ENCODE measurements around the gene RGL1. TPM values are rescaled to one million over a fixed set of nuclear protein-coding genes. Genes with fewer than 3 reads are reported as not detected.
A peak's percentile ranks its signal among the peaks of the same experiment; 100 is the strongest.

Gene RGL1
- total and polyA plus RNA-seq, 7 donors, result 8.3 to 42.1 (median 23.8) TPM

DNA sequence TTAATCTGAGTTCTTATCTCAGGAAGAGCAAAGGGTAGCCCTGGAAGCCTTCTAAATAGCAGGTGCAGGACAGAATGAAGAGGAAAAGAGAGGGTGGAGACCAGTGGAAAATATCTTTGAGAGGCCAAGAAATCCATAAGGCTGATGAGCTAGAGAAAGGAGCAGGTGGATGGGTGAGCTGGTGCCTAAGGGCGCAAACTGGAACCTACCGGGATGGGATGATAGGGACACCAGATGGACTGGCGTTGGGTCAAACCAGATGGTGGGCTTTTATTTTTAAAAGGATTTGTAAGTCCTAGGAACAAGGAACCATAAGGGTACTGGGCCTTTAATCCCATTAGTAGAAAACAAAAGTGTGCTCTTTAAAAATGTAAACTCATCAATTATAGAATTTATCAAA lies 59.7 kb downstream of the RGL1 start:
- no peaks in the 10 kb centered on the region for H3K9me3 ChIP-seq
- 94 to 96% methylated on average over 3 of the region's 3 CpGs for WGBS, 2 donors
- TF ChIP-seq EP300 (IDR thresholded peaks at IDR 0.05), result no peak
- peaks cover 0 to 6% (median 2%) of the 10 kb centered on the region in 4 donors for H3K4me1 ChIP-seq
- peaks cover 0 to 16% (median 0%) of the 10 kb centered on the region in 4 donors for H3K36me3 ChIP-seq
- DNase-seq, result no peak
- no peak overlapping the region for H3K27ac ChIP-seq
- no peak overlapping the region for H3K4me3 ChIP-seq
- H3K27me3 ChIP-seq, result no peaks in the 10 kb centered on the region
- intact Hi-C loops (cut with DNase I), result no loop called here

DNA sequence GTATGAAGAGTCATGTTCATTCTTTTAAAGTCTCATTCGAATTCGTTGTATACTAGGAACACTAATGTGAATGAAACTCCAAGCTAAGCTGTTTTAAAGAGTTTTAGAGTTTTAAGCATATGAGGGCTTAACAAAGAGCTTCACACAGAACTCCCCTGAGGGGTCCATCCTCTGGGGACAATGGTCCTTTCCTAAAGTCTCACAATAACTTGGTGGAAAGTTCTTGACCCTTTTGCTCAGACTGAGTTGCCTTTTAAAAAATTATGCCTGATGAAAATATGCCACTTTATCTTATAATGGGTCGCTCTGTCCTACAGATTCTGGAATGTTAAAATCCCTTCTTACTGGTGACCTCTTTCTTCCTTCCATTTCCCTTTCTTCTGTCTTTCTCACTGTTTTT lies 64.3 kb downstream of the RGL1 start:
- Histone ChIP-seq H3K36me3 (peaks cover 0 to 16% (median 0%) of the 10 kb centered on the region in 4 donors), H3K27me3 (no peaks in the 10 kb centered on the region), H3K27ac (peak overlapping the region in 3 of 4 donors; percentile 6 to 64 (median 63)), H3K9me3 (no peaks in the 10 kb centered on the region), H3K4me1 (peaks cover 0 to 43% (median 39%) of the 10 kb centered on the region in 4 donors), H3K4me3 (no peak overlapping the region)
- 93 to 95% methylated on average over 3 of the region's 3 CpGs for WGBS, 2 donors
- DNase-seq, result no peak
- intact Hi-C loops (cut with DNase I), result no loop called here
- TF ChIP-seq EP300 (IDR thresholded peaks at IDR 0.05), result no peak
- TF ChIP-seq POLR2A (IDR thresholded peaks at IDR 0.05), result no peak
- TF ChIP-seq POLR2AphosphoS5 (IDR thresholded peaks at IDR 0.05), result no peak
- TF ChIP-seq, protein P1, sequence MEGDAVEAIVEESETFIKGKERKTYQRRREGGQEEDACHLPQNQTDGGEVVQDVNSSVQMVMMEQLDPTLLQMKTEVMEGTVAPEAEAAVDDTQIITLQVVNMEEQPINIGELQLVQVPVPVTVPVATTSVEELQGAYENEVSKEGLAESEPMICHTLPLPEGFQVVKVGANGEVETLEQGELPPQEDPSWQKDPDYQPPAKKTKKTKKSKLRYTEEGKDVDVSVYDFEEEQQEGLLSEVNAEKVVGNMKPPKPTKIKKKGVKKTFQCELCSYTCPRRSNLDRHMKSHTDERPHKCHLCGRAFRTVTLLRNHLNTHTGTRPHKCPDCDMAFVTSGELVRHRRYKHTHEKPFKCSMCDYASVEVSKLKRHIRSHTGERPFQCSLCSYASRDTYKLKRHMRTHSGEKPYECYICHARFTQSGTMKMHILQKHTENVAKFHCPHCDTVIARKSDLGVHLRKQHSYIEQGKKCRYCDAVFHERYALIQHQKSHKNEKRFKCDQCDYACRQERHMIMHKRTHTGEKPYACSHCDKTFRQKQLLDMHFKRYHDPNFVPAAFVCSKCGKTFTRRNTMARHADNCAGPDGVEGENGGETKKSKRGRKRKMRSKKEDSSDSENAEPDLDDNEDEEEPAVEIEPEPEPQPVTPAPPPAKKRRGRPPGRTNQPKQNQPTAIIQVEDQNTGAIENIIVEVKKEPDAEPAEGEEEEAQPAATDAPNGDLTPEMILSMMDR (IDR thresholded peaks at IDR 0.05), result no peak

DNA sequence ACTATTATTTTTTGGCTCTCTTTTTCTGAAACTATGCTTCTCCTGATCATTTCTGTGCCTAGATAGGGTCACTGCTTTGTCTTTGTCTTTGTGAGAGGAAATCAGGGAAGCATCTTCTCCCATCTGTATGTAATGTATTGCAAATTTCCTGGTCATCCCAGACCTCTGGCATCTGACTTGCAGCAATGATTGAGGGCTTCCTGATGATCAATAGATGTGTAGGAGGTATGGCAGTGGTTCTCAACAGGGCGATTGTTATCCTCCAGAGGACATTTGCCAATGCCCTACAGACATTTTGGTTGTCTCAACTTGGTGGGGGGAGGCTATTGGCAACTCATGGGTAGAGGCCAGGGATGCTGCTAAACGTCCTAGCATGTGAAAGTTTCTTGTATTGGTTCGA lies 64.7 kb downstream of the RGL1 start:
- WGBS, 2 donors, result 80 to 86% methylated on average over 3 of the region's 3 CpGs
- intact Hi-C loops (cut with DNase I), result no loop called here
- peaks cover 0 to 16% (median 0%) of the 10 kb centered on the region in 4 donors for H3K36me3 ChIP-seq
- TF ChIP-seq POLR2A (IDR thresholded peaks at IDR 0.05), result no peak
- no peak for TF ChIP-seq POLR2AphosphoS5 (IDR thresholded peaks at IDR 0.05)
- TF ChIP-seq, protein P1 (IDR thresholded peaks at IDR 0.05), result no peak
- TF ChIP-seq EP300 (IDR thresholded peaks at IDR 0.05), result no peak
- H3K4me3 ChIP-seq, result no peak overlapping the region
- H3K27me3 ChIP-seq, result no peaks in the 10 kb centered on the region
- no peaks in the 10 kb centered on the region for H3K9me3 ChIP-seq
- peaks cover 0 to 47% (median 43%) of the 10 kb centered on the region in 4 donors for H3K4me1 ChIP-seq
- peak overlapping the region; percentile 55 to 75 (median 64) for H3K27ac ChIP-seq
- no peak for DNase-seq

DNA sequence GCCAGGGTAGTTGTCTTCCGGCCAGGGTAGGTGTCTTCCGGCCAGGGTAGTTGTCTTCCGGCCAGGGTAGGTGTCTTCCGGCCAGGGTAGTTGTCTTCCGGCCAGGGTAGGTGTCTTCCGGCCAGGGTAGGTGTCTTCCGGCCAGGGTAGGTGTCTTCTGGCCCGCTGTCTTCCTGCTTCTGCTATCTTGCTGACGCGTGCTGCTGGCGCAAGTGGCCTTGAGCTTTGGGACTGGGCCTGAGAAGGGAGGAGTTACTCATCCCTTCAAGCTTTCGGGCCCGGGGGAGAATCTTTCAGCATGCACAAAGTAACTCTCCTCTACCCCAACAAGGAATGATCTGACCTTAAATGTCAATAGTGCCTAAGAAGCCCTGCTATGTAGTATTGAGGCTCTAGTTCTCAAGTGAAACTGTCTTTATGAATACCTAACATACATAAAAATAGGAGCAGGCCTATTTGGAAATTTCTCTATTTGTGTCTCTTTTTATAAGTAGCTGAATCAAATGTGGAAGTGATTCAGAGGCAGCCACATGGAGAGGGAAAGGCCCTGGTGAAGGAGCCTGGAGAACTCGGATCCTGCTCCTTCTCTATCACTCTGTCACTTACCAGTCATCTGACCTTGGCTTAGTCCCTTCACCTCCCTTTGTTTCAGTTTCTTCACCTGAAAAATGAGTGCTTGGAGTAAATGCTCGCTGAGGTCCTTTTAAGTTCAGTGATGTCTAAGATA lies 65.6 kb downstream of the RGL1 start:
- intact Hi-C loops (cut with DNase I), result no loop called here
- no peak for TF ChIP-seq EP300 (IDR thresholded peaks at IDR 0.05)
- no peak for TF ChIP-seq POLR2A (IDR thresholded peaks at IDR 0.05)
- TF ChIP-seq, protein P1 (IDR thresholded peaks at IDR 0.05), result no peak
- TF ChIP-seq POLR2AphosphoS5 (IDR thresholded peaks at IDR 0.05), result no peak
- DNase-seq, result peak; percentile 92
- Histone ChIP-seq H3K9me3 (no peaks in the 10 kb centered on the region), H3K36me3 (peaks cover 0 to 16% (median 0%) of the 10 kb centered on the region in 4 donors), H3K4me3 (no peak overlapping the region), H3K27ac (peak overlapping the region; percentile 55 to 75 (median 64)), H3K27me3 (no peaks in the 10 kb centered on the region), H3K4me1 (peaks cover 0 to 53% (median 45%) of the 10 kb centered on the region in 4 donors)
- 86 to 89% methylated on average over 13 to 14 of the region's 15 CpGs for WGBS, 2 donors

DNA sequence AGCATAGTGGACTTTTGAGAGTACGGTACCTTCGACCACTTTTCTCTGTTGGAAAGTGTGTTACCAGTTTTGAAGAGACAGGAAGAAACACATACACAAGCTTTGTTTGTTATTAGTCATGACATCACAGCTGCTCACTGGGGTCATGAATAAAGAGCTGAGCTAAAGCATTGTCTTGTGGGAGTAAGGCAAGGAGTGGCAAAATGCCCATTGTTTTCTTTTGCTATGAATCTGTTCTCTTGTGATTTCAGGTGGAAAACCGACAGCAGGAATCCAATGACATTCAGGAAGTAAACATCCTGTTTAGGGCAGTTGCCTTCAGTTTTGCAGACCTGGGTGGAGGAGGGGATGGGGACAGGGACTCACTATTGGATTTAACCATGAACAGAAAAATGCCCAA lies 66.2 kb downstream of the RGL1 start:
- WGBS, 2 donors, result 62 to 72% methylated on average over 3 of the region's 3 CpGs

More for the DNA sequence above, 66.2 kb downstream of the RGL1 start:
- no peak for DNase-seq
- no peaks in the 10 kb centered on the region for H3K9me3 ChIP-seq
- H3K4me1 ChIP-seq, result peaks cover 0 to 56% (median 49%) of the 10 kb centered on the region in 4 donors
- H3K27me3 ChIP-seq, result no peaks in the 10 kb centered on the region
- intact Hi-C loops (cut with DNase I), result no loop called here
- peaks cover 0 to 12% (median 0%) of the 10 kb centered on the region in 4 donors for H3K36me3 ChIP-seq
- H3K4me3 ChIP-seq, result no peak overlapping the region
- TF ChIP-seq POLR2AphosphoS5 (IDR thresholded peaks at IDR 0.05) (peak in 1 of 4 donors; percentile 12), EP300 (IDR thresholded peaks at IDR 0.05) (no peak)
- H3K27ac ChIP-seq, result peak overlapping the region; percentile 55 to 75 (median 64)

Data from sigmoid colon (tissue), 7 donors.